Measurements from ENCODE around the gene NGEF.
A peak's percentile ranks its signal among the peaks of the same experiment; 100 is the strongest.

The NGEF gene

GRCh38 chr2:232959139-232959538, 53.9 kb downstream of the NGEF start:
- DNase-seq: no peak

GRCh38 chr2:232957657-232958090, 55.4 kb downstream of the NGEF start:
- DNase-seq: no peak

GRCh38 chr2:232955856-232956255, 57.2 kb downstream of the NGEF start:
- no peak for DNase-seq

- no peak for DNase-seq
Observed at GRCh38 chr2:232954691-232955090, 58.4 kb downstream of the NGEF start.

- no peak for DNase-seq
Observed at GRCh38 chr2:232951891-232952290, 61.2 kb downstream of the NGEF start.

- DNase-seq: no peak
Observed at GRCh38 chr2:232951181-232951580, 61.9 kb downstream of the NGEF start.

GRCh38 chr2:232950751-232951150, 62.3 kb downstream of the NGEF start:
- DNase-seq: no peak

GRCh38 chr2:232949016-232949415, 64.0 kb downstream of the NGEF start:
- DNase-seq: no peak

- DNase-seq: no peak
Observed at GRCh38 chr2:232942831-232943230, 70.2 kb downstream of the NGEF start.

- DNase-seq: no peak
Observed at GRCh38 chr2:232941912-232942594, 71.0 kb downstream of the NGEF start.

GRCh38 chr2:232941400-232941799, 71.7 kb downstream of the NGEF start:
- DNase-seq: no peak

GRCh38 chr2:232940724-232941123, 72.3 kb downstream of the NGEF start:
- no peak for DNase-seq

- no peak for DNase-seq
Observed at GRCh38 chr2:232937278-232937906, 75.7 kb downstream of the NGEF start.

- no peak for DNase-seq
Observed at GRCh38 chr2:232931636-232932035, 81.4 kb downstream of the NGEF start.

GRCh38 chr2:232930059-232930400, 83.0 kb downstream of the NGEF start:
- no peak for DNase-seq

GRCh38 chr2:232929303-232930058, 83.6 kb downstream of the NGEF start:
- DNase-seq: no peak

GRCh38 chr2:232928551-232929302, 84.3 kb downstream of the NGEF start:
- DNase-seq: no peak

- peak; percentile 19 for DNase-seq
Observed at GRCh38 chr2:232927793-232928550, 85.1 kb downstream of the NGEF start.

- no peak for DNase-seq
Observed at GRCh38 chr2:232927032-232927792, 85.8 kb downstream of the NGEF start.

GRCh38 chr2:232926431-232926939, 86.6 kb downstream of the NGEF start:
- no peak for DNase-seq

- no peak for DNase-seq
Observed at GRCh38 chr2:232925821-232926156, 87.3 kb downstream of the NGEF start.
